GM21528 (cell line): ENCODE data around the gene LCE5A.
"Not testable (repeated sequence)": the region's sequence is repeated elsewhere in the genome, so short reads cannot be mapped to it uniquely, and the experiment has no call there.

Experiments used
- ATAC-seq: cut with Tn5 transposase; IDR thresholded peaks from one replicate; pipeline ENCODE4 v1.9.1; 2021; ENCODE audit warnings: mild to moderate bottlenecking, moderate library complexity; ENCODE audit not compliant: unreplicated experiment, low FRiP score

The LCE5A gene

DNA sequence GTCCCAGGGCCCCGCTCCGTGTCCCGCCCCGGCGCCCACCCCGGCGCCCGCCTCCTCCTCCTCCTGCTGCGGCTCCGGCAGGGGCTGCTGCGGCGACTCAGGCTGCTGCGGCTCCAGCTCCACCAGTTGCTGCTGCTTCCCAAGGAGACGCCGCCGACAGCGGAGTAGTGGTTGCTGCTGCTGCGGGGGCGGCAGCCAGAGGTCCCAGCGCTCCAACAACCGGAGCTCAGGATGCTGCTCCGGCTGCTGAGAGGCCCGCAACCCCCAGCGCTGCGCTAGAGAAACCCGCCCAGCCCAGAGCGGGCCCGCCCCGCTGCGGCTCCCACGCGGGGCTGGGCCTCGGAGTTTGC lies 4.8 kb downstream of the LCE5A start:
- ATAC-seq: no peak

DNA sequence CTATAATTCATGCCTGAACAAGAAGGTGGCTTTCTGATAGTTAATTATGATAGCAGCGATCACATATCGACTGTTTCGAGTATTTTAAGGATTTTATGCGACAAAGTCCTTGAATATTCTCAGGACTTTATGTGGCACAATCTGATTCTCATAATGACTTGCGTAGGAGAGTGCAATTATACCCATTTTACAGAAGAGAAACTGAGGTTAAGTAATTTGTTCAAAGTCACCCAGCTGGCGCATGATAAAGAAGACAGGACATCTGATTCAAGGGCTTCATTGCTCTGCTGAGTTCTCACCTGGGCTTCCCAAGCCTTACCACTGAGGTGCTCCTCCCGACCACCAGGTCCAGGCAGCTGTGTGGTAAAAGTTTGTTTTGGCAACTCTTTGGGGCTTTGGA lies 5.5 kb downstream of the LCE5A start:
- no peak for ATAC-seq

DNA sequence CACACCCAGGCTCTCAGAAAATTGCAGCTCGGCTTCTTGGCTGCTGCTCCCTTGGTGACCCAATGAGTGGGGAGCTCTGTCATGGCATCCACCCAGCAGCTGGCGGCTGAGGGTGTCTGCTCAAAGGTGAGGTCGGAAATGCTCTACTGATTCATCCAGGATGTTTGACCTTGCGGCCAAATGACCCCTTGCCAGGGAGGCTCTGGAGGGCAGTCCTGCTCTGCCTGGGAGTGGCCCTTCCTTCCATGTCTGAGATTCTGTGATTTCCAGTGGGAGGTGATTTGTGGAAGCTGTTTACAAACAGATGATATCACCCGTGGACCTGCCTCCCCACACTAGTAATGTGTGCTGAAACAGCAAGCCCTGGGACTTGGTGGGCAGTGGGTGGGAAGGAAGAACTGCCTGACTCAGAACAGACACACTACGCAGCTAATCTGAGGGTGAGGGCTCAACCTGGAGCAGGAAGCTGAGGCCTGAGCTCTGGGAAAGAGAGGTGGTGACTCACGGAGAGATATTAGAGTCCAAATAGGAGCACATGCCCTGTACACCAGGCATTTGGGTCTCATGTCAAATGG lies 6.7 kb downstream of the LCE5A start:
- no peak for ATAC-seq

DNA sequence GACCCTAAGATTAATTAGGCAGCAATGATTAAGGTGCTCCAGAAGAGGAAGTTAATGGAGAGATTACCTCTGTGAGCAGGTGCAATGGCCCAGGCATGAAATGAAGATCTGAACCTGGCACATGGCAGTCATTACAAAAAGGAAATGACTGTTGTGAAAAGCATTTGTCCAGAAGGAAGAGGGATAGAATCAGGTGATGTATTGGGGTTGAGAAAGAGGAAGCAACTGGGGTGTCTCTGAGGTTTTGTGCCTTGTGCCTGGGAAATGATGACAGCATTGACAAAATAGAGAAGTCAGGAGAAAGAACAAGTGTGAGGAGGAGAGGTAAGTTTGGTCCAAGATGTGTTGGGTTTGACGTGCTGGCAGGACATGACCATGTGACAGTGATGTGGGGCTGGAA lies 9.2 kb downstream of the LCE5A start:
- ATAC-seq: no peak

DNA sequence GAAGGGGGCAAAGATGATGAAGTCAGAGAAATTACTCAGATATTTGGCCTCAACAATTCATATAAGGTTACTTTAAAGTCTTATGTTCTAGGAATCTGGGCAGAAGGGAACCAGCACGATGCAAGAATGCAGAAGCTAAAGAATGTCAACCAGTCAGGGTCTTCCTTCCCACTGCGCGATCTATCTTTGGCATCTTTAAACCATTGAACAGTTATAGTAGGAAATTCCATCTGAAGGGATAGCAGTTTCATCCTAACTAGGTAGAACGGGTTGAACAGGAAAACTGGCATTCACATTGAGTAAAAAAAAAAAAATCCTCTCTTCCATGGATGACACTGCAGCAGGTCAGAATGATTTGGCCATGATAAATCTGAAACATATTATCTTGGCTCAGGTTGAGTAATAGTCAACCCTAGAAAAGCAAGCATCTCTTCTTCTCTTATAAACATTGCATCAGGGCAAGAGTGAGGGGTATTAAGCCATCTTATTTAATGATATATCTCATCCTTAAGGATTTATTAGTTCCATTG lies 10.0 kb downstream of the LCE5A start:
- ATAC-seq: no peak

DNA sequence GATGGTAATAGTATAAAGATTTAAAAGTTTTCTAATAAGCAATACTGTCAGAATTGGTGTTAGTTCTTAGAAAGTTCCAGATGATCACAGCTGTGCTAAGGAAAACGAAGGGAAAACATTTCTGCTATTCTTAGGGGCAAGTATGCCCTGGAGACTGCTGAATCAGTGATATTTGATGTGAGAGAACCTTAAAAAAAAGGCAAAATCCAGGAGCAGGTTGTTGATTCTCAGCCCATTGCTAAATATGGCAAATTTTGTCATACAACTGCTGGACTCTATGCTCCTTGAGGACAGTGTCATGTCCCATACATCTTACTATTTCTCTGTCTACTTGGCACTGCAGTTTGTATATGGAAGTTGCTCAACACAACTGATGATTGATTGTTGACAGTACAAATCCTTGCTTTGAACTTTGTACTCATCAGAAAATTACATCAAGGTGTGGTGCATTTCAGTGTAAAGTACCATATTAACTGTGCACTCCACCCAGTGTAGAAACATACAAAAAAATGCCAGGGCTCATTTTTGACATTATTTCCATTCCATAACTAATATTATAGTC lies 14.6 kb downstream of the LCE5A start:
- ATAC-seq: no peak

DNA sequence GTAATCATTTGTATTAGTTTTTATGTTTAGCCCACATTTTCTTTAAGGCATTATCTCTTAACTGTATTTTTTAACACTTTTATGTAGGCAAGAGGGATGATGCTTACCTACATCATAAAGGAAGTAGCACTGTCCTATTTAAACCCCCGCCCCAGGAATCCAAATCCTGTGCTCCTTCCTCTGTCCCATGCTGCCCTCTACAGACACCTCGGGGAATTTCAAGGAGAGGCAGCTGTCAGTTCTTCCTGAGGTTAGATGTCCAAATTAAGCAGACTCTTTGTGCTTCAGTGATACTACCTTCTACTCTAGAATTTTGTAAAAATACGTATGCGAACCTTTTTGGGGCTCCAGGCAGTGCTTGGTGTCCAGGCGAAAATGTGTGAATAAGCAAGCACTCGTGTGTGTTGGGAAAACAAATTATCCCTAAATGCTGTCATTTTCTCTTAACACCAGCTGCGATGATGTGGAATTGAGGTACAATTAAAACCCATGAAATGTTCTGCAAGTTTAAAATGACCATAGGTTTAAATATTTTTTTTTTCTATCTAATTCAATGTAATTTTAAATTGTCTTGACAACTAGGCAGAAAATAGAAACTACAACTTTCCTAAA lies 22.8 kb downstream of the LCE5A start:
- no peak for ATAC-seq

DNA sequence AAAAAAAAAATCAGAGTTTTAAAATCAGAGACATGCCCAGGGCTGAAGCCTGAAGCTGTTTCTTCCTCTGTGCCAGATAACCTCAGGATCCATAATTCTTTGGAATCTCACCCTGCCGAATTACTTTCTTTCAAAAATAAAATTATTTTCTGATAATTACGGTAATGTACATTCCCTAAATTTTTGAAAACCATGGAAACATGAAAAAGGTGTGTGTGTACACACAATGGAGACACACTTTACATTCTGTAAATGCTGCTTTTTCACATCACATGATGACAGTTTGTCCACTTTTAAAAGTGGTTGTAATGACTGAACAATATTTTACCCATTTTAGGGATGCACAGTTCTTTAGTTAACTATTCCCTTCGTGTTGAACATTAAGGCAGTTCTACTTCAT lies 25.2 kb downstream of the LCE5A start:
- no peak for ATAC-seq

DNA sequence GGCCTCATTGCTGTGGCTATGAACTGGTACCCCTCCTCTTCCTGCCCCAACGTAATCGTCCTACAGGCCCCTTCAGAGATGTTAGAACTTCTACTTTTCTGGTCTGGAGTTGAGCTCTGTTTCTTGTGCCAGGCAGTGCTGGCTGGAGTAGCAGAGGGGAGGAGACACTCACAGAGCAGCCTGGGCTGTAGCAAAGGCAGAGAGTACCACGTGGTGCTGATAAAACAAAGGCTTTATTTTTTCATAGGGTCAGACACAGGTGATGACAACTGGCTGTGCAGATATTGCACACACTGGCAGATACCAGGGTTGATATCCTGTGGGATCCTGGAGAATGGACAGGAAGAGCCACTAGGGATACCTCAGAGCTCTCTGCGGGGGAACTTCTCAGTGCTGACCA lies 26.9 kb downstream of the LCE5A start:
- ATAC-seq: no peak

DNA sequence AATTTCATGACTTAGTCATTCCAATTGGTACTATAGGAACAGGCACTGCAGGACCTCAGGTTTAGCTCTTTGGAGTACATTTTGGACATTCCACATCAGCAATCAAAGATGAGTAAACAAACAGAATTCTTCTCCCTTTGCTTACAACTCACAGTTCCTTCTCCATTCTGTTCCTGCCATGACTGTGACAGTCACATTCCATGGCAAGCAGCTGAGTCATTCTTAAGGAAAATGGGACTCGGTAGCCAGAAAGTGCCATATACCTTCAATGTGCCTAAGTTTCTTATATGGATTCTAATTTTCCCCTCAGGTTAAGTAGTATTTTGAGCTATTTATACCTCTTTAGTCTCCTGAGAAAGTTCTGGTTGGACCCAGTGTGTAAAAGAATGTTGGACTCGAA lies 29.3 kb downstream of the LCE5A start:
- ATAC-seq: no peak

DNA sequence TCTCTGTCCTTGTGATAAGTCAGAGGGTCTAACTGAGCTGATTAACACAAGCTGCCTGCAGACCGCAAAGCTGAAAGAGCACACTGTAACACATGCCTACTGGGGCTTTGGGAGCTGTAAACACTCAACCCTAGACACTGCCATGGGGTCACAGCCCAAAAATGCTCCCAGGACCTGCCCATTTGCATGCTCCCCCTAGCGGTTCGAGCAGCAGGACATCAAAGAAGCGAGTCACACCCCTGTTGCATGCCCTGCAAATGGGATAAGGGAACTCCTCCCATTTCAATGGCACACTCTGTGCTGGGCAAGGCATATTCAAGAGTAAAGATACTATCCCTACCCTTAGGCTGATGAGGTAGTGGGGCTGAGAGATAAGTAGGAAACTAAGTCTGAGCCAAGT lies 33.2 kb downstream of the LCE5A start:
- ATAC-seq: no peak

DNA sequence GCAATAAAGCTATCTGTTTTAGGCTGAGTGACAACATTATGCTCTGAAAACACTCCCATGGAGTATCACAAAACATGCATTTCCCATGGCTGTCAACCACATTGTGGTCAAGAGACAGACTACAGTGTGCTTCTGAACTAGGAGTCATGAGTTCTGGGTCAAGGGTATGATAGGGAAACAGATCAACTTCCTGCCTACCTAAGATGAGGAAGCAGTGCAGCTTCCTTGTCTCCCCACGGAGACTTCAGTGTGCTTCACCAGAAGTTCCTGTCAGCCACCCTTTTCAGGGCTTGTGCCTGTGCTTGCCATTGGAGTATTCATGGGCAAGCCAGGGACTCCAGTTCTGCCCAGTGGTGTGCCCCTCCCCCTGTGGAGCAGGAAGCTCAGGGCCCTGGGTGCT lies 36.1 kb downstream of the LCE5A start:
- no peak for ATAC-seq

DNA sequence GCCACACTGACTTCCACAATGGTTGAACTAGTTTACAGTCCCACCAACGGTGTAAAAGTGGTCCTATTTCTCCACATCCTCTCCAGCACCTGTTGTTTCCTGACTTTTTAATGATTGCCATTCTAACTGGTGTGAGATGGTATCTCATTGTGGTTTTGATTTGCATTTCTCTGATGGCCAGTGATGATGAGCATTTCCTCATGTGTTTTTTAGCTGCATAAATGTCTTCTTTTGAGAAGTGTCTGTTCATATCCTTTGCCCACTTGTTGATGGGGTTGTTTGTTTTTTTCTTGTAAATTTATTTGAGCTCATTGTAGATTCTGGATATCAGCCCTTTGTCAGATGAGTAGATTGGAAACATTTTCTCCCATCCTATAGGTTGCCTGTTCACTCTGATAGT lies 37.8 kb downstream of the LCE5A start:
- ATAC-seq: not testable (repeated sequence)
